PFSK-1 (cell line): ENCODE results near the gene SLC25A25.

Experiments
- POLR2AphosphoS5 ChIP-seq: IDR thresholded peaks from 2 replicates; pipeline ENCODE4 v1.6.1; 2012; ENCODE audit warnings: low read depth, mild to moderate bottlenecking, control low read depth, low read length, moderate library complexity
- SIN3A ChIP-seq: IDR thresholded peaks from 2 replicates; pipeline ENCODE4 v1.6.1; 2012; ENCODE audit warnings: mild to moderate bottlenecking, low read length, moderate library complexity, borderline replicate concordance; ENCODE audit not compliant: insufficient read depth
- TAF1 ChIP-seq: IDR thresholded peaks from 2 replicates; pipeline ENCODE4 v1.6.1; 2012; ENCODE audit warnings: low read length, control low read depth, borderline replicate concordance; ENCODE audit not compliant: insufficient read depth
- TF ChIP-seq, protein P1 (sequence below), 2 experiments: IDR thresholded peaks; 2 replicates each; pipeline versions ENCODE4 v1.6.1 to v1.8.0; 2011 to 2012; ENCODE audit warnings: low read depth in 2 of 2, low read length in 2 of 2, control low read depth in 1 of 2, inconsistent platforms in 1 of 2, mild to moderate bottlenecking in 1 of 2, moderate library complexity in 1 of 2; ENCODE audit not compliant: insufficient read depth in 1 of 2

DNA sequence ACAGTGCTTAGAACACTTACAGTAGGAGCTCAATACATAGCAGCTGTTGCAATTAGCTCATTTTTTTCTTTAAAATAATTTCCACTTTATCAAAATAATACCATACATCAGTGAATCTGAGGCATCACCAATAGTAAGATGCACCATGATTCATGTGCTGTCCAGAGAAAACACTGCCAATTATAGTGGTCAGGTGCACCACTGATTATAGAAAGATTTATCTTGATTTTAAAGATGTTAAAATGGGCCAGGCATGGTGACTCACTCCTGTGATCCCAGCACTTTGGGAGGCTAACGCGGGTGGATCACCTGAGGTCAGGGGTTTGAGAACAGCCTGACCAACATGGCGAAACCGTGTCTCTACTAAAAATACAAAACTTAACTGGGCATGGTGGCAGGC, 40.3 kb upstream of the SLC25A25 start:
- TF ChIP-seq POLR2AphosphoS5 = no peak
- TF ChIP-seq TAF1 = no peak
- TF ChIP-seq SIN3A = no peak
- TF ChIP-seq, protein P1, sequence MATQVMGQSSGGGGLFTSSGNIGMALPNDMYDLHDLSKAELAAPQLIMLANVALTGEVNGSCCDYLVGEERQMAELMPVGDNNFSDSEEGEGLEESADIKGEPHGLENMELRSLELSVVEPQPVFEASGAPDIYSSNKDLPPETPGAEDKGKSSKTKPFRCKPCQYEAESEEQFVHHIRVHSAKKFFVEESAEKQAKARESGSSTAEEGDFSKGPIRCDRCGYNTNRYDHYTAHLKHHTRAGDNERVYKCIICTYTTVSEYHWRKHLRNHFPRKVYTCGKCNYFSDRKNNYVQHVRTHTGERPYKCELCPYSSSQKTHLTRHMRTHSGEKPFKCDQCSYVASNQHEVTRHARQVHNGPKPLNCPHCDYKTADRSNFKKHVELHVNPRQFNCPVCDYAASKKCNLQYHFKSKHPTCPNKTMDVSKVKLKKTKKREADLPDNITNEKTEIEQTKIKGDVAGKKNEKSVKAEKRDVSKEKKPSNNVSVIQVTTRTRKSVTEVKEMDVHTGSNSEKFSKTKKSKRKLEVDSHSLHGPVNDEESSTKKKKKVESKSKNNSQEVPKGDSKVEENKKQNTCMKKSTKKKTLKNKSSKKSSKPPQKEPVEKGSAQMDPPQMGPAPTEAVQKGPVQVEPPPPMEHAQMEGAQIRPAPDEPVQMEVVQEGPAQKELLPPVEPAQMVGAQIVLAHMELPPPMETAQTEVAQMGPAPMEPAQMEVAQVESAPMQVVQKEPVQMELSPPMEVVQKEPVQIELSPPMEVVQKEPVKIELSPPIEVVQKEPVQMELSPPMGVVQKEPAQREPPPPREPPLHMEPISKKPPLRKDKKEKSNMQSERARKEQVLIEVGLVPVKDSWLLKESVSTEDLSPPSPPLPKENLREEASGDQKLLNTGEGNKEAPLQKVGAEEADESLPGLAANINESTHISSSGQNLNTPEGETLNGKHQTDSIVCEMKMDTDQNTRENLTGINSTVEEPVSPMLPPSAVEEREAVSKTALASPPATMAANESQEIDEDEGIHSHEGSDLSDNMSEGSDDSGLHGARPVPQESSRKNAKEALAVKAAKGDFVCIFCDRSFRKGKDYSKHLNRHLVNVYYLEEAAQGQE (IDR thresholded peaks at IDR 0.05; ENCODE audit: insufficient read depth in 1 of 2, low read depth in 2 of 2, low read length in 2 of 2) = no peak
